ENCODE results near the gene SGO2.

Gene SGO2

GRCh38 chr2:200613692-200614091 lies 87.7 kb downstream of the SGO2 start:
- no peaks in the 10 kb centered on the region for H3K9me2 ChIP-seq (replicated peaks; ENCODE audit: insufficient read depth, low read length)
- no peaks in the 10 kb centered on the region for H3F3A ChIP-seq (ENCODE audit: insufficient read depth)
- no peak overlapping the region for H3K27ac ChIP-seq (ENCODE audit: low read depth, low read length)
- no peaks in the 10 kb centered on the region for H3K79me2 ChIP-seq (ENCODE audit: insufficient read depth, low read length)
- no peaks in the 10 kb centered on the region for H3K9me3 ChIP-seq (ENCODE audit: insufficient read depth, low read length)
- TF ChIP-seq EZH2phosphoT487 (conservative IDR thresholded peaks at IDR 0.05; ENCODE audit: low read length) (no peak), CTCF (IDR thresholded peaks at IDR 0.05; ENCODE audit: insufficient read depth, low read length, poor library complexity, severe bottlenecking) (no peak)
- H3K4me2 ChIP-seq (ENCODE audit: low read depth, low read length, poor library complexity, severe bottlenecking): no peak overlapping the region
- no peaks in the 10 kb centered on the region for H3K36me3 ChIP-seq (ENCODE audit: low read length)
- H3K27me3 ChIP-seq (ENCODE audit: low read length): no peaks in the 10 kb centered on the region
- H4K20me1 ChIP-seq (ENCODE audit: low read depth, low read length): no peaks in the 10 kb centered on the region
- H2AFZ ChIP-seq (ENCODE audit: low read depth, low read length, severe bottlenecking): no peak overlapping the region
- H3K4me3 ChIP-seq (ENCODE audit: insufficient read depth, low read length, poor library complexity, severe bottlenecking): no peak overlapping the region
- H3K9ac ChIP-seq (ENCODE audit: low read length): no peak overlapping the region

- no peak overlapping the region for H3K4me3 ChIP-seq (ENCODE audit: insufficient read depth, low read length, poor library complexity, severe bottlenecking)
- no peak overlapping the region for H2AFZ ChIP-seq (ENCODE audit: low read depth, low read length, severe bottlenecking)
- no peak overlapping the region for H3K4me2 ChIP-seq (ENCODE audit: low read depth, low read length, poor library complexity, severe bottlenecking)
- no peak overlapping the region for H3K9ac ChIP-seq (ENCODE audit: low read length)
- H3K9me2 ChIP-seq (replicated peaks; ENCODE audit: insufficient read depth, low read length): no peaks in the 10 kb centered on the region
- H3K36me3 ChIP-seq (ENCODE audit: low read length): no peaks in the 10 kb centered on the region
- no peaks in the 10 kb centered on the region for H3K27me3 ChIP-seq (ENCODE audit: low read length)
- H4K20me1 ChIP-seq (ENCODE audit: low read depth, low read length): no peaks in the 10 kb centered on the region
- H3F3A ChIP-seq (ENCODE audit: insufficient read depth): no peaks in the 10 kb centered on the region
- no peaks in the 10 kb centered on the region for H3K9me3 ChIP-seq (ENCODE audit: insufficient read depth, low read length)
- no peak for TF ChIP-seq CTCF (IDR thresholded peaks at IDR 0.05; ENCODE audit: insufficient read depth, low read length, poor library complexity, severe bottlenecking)
- TF ChIP-seq EZH2phosphoT487 (conservative IDR thresholded peaks at IDR 0.05; ENCODE audit: low read length): no peak
- H3K79me2 ChIP-seq (ENCODE audit: insufficient read depth, low read length): no peaks in the 10 kb centered on the region
- H3K27ac ChIP-seq (ENCODE audit: low read depth, low read length): no peak overlapping the region
Observed at GRCh38 chr2:200614249-200614648, 88.2 kb downstream of the SGO2 start.

- Histone ChIP-seq H3K27me3 (ENCODE audit: low read length) (no peaks in the 10 kb centered on the region), H3K27ac (ENCODE audit: low read depth, low read length) (no peak overlapping the region), H3K4me3 (ENCODE audit: insufficient read depth, low read length, poor library complexity, severe bottlenecking) (no peak overlapping the region), H3K79me2 (ENCODE audit: insufficient read depth, low read length) (no peaks in the 10 kb centered on the region), H3F3A (ENCODE audit: insufficient read depth) (no peaks in the 10 kb centered on the region), H3K9me3 (ENCODE audit: insufficient read depth, low read length) (no peaks in the 10 kb centered on the region), H3K9me2 (replicated peaks; ENCODE audit: insufficient read depth, low read length) (no peaks in the 10 kb centered on the region), H4K20me1 (ENCODE audit: low read depth, low read length) (no peaks in the 10 kb centered on the region), H3K9ac (ENCODE audit: low read length) (no peak overlapping the region), H2AFZ (ENCODE audit: low read depth, low read length, severe bottlenecking) (no peak overlapping the region), H3K4me2 (ENCODE audit: low read depth, low read length, poor library complexity, severe bottlenecking) (no peak overlapping the region), H3K36me3 (ENCODE audit: low read length) (no peaks in the 10 kb centered on the region)
- TF ChIP-seq CTCF (IDR thresholded peaks at IDR 0.05; ENCODE audit: insufficient read depth, low read length, poor library complexity, severe bottlenecking) (no peak), EZH2phosphoT487 (conservative IDR thresholded peaks at IDR 0.05; ENCODE audit: low read length) (no peak)
Observed at GRCh38 chr2:200615247-200615646, 89.2 kb downstream of the SGO2 start.

Measured in SU-DHL-6 (cell line).